GM21447 (cell line): ENCODE data around the gene NPAS2.

ENCODE experiments used
- ATAC-seq: cut with Tn5 transposase; IDR thresholded peaks from one replicate; pipeline ENCODE4 v1.9.1; 2021; ENCODE audit not compliant: unreplicated experiment

NPAS2 gene

DNA sequence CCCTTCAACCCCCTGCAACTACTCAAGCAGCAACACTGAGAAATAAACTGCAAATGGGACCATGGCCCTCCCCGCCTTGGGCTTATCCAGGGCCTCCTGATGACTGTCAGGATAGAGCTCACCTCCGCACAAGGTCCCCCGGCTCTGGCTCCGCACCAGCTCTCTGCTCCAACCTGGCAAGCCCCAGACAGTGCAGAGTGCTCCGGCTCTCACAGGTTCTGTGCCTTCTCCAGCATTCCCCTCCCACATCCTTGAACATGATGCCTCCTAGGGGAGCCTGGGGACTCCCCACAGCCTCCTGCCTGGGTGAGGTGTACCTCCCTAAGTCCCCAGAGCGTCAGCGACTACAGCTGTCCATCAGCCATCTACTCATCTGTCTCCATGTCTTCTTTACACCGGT lies 26.7 kb upstream of the NPAS2 start:
- ATAC-seq, result no peak

DNA sequence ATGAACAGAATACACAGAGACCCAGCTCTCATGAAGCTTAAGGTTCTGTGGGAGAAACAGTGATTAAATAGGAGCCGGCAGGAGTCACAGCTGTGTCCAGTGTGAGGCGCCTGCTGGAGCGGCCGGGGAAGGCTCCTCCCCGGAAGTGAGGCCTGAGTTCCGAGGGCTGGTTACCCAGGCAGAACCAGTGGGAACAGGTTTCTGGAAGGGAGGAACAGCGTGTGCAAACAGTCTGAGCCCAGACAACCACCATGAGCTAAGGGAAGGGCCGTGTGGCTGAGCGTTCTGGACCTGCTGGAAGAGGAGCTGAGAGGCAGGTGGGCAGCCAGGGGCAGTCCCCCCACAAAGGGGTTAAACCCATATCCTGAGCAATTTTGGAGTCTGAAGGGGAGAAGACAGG lies 26.0 kb upstream of the NPAS2 start:
- ATAC-seq, result no peak

DNA sequence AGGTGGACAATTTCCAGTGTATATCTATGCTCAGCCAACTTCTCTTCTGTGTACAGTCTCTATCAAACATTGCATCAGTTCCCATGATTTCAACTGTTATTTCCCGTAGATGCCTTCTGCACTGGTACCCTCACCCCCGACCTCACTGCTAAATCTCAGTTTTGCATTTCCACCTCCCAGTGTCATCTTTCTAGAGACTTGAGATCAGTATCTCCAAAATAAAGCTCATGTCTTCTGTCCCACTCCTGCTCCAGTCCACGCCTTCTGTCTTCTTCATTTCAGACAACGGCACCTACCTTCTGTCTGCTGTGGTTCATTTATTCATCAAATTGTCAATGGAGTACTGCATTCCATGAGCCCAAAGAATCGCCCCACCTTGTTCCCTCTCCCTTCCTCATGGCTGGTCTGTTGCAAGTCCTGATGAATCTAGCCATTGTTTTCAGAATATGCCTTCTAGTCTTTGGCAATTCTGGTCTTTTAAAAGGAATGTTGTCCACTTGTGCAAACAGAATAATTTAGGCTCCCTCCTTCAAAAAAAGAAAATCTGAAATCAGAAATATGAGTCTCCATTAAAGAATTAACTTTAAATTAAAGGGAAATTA lies 23.3 kb upstream of the NPAS2 start:
- no peak for ATAC-seq

DNA sequence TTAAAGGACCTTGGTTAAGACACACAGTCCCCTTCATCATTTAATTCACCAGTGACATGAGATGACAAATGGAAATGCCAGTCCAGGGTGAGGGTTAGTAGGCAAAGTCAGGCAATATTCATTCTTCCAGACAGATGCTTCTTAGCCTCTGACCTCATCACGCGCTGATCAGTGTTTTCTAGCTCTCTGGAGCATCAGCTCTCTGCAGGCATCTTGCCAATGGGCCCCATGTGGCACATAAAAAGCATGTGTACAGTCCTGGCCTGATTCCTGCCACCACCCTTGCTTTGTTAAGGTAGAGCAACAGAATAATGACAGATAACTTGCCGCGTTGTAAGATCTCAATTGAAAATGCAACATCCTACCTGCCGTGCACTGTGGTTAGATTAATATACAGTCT lies 20.3 kb upstream of the NPAS2 start:
- ATAC-seq, result no peak

DNA sequence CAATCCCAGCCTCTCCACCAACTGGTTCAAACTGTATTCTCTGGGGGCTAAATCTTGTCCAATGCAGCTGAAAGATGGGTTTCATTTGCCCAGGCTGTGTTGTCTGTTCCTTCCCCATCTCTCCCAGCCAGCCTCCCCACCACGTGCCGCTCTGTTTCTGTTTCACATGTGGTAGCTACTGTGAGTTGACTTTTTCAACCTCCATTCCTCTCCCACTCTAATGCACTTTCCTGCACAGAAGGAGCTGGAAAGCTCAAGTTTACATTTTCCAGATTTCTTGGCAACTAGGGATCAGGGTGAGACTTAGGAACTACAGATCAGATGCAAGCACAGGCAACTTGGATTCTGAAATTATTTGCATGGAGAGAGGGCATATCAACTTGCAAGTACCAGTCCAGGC lies 19.0 kb upstream of the NPAS2 start:
- ATAC-seq, result no peak

DNA sequence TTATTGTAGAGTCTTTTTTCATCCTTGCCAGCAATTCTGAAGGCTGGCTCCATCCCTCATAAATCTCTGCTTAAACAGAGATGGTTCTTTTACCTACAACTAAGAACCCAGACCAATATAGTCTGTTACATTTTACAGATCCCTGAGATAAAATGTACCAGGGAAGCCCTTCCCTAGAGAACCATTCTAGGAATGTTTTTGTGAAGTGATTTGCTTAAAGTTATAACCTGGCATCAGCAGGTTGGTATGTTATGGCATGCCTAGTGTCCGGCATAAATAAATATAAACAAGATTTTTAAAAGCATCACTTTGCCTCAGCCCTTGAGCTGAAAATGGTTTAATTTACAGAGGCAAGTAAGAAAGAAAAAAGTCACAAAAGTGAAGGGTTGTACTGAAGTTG lies 18.5 kb upstream of the NPAS2 start:
- ATAC-seq, result no peak

DNA sequence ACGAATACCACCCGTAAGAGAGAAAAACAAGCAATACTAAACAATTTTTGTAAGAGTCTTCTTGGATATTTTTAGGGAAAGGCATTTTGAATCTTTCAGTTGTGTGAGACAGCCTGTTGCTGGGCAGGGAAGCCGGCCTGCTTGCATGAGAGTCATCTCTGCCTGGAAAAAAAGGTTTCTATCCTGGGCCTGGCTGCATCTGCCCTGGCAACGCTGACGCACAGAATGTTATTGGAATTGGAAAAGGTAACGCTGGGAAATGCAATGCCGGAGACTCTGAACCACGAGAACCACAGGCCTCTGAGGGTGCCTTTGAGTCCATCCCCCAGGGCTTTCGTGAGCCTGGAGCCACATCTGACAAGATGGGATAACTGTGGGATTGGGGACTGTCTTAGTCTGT lies 17.9 kb upstream of the NPAS2 start:
- ATAC-seq, result no peak

DNA sequence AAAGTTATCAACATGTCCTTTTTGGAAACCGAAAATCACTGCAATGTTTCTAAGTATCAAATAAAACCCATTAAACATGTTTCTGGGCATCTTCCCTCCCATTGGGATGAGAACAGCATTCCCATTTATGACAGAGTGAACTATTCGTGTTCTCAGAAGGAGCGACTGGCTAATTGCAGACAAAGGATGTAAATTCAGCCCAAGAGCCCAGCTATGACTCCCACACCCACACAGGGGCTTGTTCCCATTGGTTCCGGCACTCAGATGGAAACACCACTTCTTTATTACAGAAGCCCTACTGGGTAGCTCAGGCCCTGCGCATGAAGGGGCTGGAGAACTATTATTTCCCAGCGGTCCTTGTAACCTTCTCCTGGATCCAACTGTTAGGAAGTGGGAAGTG lies 16.6 kb upstream of the NPAS2 start:
- ATAC-seq, result no peak

DNA sequence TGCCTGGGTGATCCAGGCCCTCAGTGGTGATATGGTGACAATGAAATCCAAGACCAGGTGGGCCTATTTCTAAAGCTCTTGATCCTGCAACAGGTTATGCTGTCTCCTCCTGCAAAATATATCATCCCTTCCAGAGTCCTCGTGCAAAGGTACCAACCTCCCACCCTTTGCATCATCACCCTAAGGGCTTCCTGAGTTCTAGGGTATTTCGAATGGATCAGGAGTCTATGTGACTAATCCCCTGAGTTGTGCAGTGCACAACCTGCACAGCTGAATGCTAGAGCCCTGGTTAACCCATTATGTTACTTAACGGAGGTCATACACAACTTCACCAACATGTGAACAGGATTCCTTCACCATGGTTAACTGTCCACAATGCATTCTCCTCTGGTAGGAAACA lies 13.4 kb upstream of the NPAS2 start:
- ATAC-seq, result no peak

DNA sequence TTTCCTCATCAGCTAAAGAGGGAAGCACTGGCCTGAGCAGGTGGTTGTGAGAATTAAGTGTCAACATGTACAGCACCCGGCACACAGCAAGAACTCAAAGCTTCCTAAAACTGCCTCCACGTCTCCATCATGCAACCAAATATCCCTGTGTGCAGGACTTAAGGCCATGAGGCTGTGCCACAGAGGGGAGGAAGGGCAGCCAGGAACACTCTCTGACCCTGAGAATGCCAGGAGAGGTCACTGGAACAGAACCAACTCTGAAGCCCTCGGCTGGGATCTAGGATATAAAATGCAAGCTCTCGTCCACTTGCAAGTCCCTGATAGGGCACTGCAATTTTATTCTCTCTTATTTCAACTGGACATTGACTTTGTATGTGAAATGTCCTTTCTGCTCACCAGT lies 12.2 kb upstream of the NPAS2 start:
- no peak for ATAC-seq

DNA sequence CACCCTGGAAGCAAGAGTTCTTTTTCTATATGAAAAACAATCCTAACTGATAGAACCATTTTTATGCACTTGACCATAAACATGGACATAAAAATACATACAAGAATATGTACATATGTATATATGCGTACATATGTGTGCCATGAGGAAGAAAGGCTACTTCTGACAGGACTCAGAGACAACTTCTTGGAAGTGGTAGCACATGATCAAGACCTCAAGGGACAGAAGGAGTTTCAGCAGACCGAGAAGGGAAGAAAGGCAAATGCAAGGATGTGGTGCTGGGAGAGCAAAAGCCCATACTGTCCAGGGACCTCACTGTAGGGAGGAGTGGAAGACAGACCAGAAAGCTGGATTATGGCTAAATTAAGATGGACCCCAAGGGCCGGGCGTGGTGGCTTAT lies 11.4 kb upstream of the NPAS2 start:
- ATAC-seq, result no peak

DNA sequence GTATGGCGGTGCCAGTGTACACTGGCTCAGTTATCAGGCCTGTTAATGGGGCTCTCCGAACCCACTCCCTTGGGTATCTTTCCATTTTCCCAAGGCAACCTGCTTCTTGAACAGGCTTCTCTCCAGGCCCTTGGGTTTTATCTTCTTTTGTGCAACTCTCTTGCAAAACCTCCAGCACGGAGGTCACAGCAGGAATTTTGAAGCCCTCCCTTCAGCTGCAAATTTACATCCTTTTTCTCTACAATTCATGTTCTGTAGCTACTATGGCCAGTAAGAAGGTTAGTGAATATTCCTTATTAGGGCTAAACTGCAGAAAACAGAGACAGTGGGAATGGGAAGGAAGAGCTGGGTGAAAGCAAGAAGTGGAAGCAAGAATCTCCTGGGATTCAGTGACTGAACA lies 10.4 kb upstream of the NPAS2 start:
- ATAC-seq, result no peak

DNA sequence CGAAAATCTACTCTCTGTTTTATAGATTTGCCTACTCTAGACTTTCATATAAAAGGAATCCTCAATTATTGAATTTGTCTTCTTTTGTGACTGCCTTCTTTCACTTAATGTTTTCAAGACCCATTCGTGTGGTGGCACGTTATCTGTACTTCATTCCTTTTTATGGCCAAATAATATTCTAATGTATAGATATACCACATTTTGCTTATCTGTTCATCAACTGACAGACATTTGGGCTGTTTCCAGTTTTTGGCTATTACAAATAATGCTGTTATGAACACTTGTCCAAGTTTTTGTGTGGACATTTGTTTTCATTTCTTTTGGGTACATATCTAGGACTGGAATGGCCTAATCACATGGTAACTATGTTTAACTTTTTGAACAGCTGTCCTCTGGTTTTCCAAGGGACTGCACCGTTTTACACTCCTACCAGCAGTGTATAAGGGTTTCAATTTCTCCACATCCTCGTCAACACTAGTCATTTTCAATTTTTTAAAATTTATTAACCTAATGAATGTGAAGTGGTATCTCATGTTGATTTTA lies 9.3 kb upstream of the NPAS2 start:
- no peak for ATAC-seq

DNA sequence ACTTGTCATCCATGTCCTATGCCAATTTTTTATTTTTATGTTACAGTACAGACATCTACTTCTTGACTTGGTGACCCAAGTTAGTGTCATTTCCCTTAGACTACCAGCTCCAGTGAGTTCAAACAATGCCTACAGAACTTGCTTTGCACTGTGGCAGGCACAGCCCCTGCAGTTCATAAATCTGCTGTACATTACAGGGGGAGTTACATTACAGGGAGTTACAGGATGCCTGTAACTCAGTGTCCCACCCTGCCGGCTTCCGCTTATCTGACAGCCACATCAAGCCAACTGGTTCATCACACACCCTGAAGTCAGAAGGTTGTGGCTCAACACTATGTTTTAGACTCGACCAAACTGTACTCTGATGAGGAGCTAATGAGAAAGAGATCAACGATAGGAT lies 7.8 kb upstream of the NPAS2 start:
- no peak for ATAC-seq

DNA sequence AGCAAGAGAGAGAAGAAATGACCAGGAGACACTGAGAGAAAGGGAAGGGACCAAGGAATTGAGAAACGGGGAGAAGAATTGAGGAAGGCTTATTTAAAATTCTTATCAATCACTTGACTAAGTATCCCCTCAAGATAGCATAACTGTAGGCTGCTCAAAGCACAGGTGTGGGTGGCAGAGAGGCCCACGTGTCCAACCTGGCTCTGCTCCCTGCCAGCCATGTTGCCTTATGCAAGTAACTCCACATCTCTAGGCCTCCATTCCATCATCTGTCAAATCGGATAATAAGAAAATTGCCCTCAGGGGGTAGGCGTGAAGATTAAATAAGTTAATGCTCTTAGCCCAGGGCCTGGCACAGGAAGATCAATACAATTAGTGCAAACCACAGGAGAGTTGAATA lies 7.4 kb upstream of the NPAS2 start:
- no peak for ATAC-seq

DNA sequence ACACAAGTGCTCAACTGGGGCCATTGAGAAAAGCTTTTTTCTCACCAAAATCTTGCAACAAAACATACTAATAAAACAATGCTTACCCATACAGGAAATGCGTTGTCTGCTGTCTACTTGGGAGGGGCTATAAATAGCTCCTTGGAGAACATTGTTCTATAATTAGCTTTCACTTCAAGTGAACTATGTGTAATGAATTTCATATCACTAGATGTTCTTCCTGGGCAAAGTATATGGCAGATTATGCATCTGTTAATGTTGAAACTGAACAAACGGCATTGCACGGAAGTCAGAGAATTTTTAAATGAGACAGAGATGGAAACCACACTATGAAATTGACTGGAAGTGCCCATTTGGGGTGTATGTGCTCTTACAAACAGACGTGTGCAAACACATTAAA lies 6.4 kb upstream of the NPAS2 start:
- ATAC-seq, result no peak

DNA sequence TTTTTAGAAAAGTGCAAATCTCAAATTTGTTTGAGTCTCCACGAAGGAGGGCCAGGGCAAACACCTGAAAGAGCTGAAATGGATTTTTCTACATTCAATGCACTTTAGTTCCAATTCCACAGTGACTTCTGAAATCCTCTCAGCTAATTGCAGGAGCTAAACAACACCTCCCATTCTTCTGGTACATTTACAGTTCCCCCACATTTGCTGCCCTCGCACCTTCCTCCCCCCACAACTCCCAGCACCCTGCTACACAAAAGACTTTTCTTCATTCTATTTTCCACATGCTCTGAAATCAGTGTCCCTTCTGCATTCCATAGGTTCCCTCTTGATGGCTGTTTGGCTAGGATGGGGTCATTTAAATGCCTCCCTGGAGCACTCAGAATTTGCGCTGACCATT lies 5.9 kb upstream of the NPAS2 start:
- ATAC-seq, result no peak

DNA sequence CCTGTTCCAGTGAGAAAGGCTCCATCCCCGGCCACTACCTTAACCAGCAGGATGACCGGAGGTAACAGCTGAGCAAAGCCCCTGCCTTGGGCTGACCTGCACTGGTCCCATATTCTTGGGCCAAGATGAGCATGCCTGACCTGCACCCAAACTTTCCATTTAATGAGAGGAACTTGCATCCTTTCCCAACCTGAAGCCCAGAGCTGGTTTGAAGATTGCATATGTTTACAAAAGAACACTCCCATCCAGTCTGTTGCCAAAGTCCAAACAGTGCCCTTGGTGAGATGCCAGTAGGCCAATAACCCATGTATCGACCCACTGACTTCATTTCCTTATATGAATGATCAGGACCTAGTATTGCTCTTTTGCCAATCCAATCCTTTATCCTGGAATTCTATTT lies 5.5 kb upstream of the NPAS2 start:
- ATAC-seq, result no peak

DNA sequence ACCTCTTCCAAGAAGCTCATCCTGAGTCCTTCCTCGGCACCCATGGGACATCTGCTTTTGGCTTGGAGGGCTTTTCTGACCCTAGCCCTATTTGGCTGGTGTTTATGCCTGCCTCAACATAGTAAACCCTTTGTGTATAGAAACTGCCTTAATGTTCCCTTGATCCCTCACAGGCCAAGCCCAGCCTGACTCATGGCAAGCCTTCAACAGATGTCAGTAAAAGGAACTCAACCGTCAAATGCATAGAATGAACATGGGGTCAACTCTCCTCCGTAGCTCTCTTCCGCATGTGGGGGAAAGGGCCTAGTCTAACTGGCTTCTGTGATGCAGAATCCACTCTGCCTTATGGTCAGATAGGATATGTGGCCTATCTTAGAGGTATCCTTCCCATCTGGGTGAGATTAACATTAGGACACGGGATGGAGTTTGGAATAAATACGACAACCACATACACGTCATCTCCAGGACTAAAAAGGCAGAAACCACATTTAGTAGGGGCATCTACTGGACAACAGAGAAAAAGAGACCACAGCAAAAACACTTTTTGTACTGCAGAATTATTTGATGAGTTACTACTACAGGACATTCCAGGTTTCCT lies 2.5 kb upstream of the NPAS2 start:
- no peak for ATAC-seq

DNA sequence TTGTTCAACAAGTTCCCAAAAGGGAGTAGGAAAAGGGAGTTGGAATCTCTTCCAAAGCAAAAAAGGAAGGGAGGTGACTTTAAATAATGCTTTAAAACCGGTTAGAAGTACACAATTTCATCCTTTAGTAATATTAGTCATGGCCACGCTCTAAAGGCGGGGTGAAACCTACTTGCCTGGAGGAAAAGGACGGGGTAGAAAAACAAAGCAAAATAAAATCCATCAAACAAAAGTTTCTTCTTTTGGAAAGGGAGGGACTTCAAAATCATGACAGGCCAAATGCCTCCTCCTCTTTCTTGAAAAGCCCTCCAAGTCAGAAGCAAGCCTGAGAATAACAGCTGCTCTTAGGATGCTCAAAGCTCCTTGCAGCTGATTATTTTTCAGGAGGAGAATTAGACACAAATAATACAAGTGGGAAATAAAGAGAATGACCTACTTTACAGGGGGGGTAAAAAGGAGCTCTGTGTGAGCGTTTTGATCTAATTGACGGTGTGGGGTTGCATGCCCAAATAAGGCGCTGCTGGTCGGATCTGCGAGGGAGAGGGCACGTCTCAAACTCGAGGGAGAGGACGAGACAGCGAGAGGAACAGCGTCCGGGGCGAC lies 1.8 kb upstream of the NPAS2 start:
- no peak for ATAC-seq

DNA sequence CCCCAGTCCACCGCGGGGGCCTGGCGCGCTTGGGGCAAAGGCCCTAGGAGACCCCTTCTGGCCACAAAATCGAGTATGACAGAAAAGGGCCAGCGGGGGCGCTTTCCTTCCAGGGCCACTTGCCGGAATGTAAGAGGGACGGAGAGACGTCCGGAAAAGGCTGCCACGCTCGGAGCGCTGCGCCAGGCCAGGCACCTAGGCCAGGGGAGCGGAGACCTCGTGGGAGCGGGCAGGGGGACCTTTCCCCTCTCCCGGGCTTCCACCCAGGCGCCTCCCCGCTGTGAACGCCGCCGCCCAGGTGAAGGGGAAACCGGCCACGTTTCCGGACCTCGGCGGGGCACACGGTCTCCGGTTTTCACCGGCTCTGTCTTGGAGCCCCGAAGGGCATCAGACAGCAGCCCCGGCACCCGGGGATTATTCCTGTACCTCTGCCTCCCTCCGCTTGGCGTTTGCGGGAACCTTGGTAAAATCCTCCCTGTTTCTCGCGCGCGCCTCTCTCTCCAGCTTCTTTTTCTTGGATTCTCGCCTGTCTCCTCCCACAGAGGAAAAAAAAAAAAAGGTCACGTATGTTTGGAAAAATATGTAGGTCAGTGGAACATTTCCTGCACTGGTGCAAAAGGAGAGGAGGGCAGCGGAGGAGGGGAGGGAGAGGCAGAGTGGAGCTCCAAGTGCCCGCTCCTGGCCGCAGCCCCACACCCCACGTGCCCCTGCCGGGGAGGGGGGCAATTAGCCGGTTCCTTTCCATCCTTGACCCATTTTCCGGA lies 1.2 kb upstream of the NPAS2 start:
- no peak for ATAC-seq

DNA sequence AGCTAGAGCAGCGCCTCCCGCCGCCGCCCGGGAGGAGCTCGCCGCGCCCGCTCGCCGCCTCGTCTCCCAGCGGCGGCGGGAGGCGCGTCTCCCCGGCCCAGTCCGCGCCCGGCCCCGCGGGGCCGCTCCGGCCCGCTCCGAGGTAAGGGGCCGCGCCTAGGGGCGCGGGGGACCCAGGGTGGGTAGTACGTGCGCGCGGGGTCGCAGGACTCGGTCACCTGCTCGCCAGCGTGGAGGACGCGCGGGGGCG lies 259 bp downstream of the NPAS2 start:
- no peak for ATAC-seq
